Keratinocyte (primary cell): ENCODE results near the gene WNT7A. TPM values are rescaled to one million over a fixed set of nuclear protein-coding genes. Genes with fewer than 3 reads are reported as not detected.

Experiments
- DNase-seq: peaks from one replicate; pipeline ENCODE4 v3.0.0-alpha.2; 2011; ENCODE audit warnings: low read depth, missing footprints, low spot score
- FAIRE-seq: peaks from 2 replicates; lab custom pipeline; 2011; peaks lifted over from hg19 to GRCh38; lab: Jason Lieb, UNC
- H2AFZ ChIP-seq: 2 replicates; pipeline ENCODE4 v1.6.0; 2012; ENCODE audit warnings: low read length, control low read depth, inconsistent platforms; ENCODE audit not compliant: control insufficient read depth
- H3K27ac ChIP-seq: 2 replicates; pipeline ENCODE4 v1.5.1; 2011; ENCODE audit warnings: low read length; ENCODE audit not compliant: control insufficient read depth, insufficient read depth
- H3K27me3 ChIP-seq: 3 replicates; pipeline ENCODE4 v1.6.0; 2011; ENCODE audit warnings: low read length; ENCODE audit not compliant: control insufficient read depth, insufficient read depth; ENCODE audit errors: extremely low read depth
- H3K36me3 ChIP-seq, 2 experiments: 2 replicates in 1 of 2; 3 replicates in 1 of 2; pipeline ENCODE4 v1.5.1; 2011; ENCODE audit warnings: low read length in 2 of 2, mild to moderate bottlenecking in 1 of 2; ENCODE audit not compliant: control insufficient read depth in 2 of 2, insufficient read depth in 2 of 2; ENCODE audit errors: extremely low read depth in 1 of 2
- H3K4me1 ChIP-seq: 3 replicates; pipeline ENCODE4 v1.5.1; 2011; ENCODE audit warnings: low read length; ENCODE audit not compliant: control insufficient read depth, insufficient read depth; ENCODE audit errors: extremely low read depth
- H3K4me2 ChIP-seq: 3 replicates; pipeline ENCODE4 v1.6.0; 2011; ENCODE audit warnings: low read depth, low read length; ENCODE audit not compliant: control insufficient read depth, insufficient read depth; ENCODE audit errors: extremely low read depth
- H3K4me3 ChIP-seq, 3 experiments: fragments of 200-600 bp in 1 of 3; sonication (generic) in 1 of 3; 2 replicates in 2 of 3; 3 replicates in 1 of 3; pipeline ENCODE4 v1.5.1; 2011 to 2016; ENCODE audit warnings: low read length in 3 of 3, mild to moderate bottlenecking in 3 of 3, control low read depth in 2 of 3, inconsistent platforms in 1 of 3, low read depth in 1 of 3, mixed read lengths in 1 of 3, mixed run types in 1 of 3, moderate library complexity in 1 of 3; ENCODE audit not compliant: control insufficient read depth in 2 of 3, insufficient read depth in 2 of 3; ENCODE audit errors: extremely low read depth in 1 of 3
- H3K79me2 ChIP-seq: 2 replicates; pipeline ENCODE4 v1.6.0; 2012; ENCODE audit warnings: low read length; ENCODE audit not compliant: control insufficient read depth, insufficient read depth
- H3K9ac ChIP-seq: 3 replicates; pipeline ENCODE4 v1.6.0; 2011; ENCODE audit warnings: low read length; ENCODE audit not compliant: control insufficient read depth, insufficient read depth; ENCODE audit errors: extremely low read depth
- H3K9me1 ChIP-seq: 3 replicates; pipeline ENCODE4 v1.6.0; 2011; ENCODE audit warnings: low read length; ENCODE audit not compliant: control insufficient read depth, insufficient read depth; ENCODE audit errors: extremely low read depth
- H3K9me3 ChIP-seq: 2 replicates; pipeline ENCODE4 v1.5.1; 2012; ENCODE audit warnings: low read depth, low read length; ENCODE audit not compliant: control insufficient read depth
- H4K20me1 ChIP-seq: 3 replicates; pipeline ENCODE4 v1.6.0; 2011; ENCODE audit warnings: low read length; ENCODE audit not compliant: control insufficient read depth, insufficient read depth; ENCODE audit errors: extremely low read depth
- EZH2 ChIP-seq: IDR thresholded peaks from one replicate; pipeline ENCODE4 v1.6.1; 2012; ENCODE audit warnings: inconsistent platforms, mild to moderate bottlenecking, low read length, moderate library complexity
- dilution Hi-C: fragments of 300-500 bp; cut with MboI; formaldehyde crosslinking; loops from one replicate; pipeline ENCODE4 v1.7.0; 2020; ENCODE audit warnings: low sequenced_read_pairs; ENCODE audit not compliant: extremely low pct_ligation_motif_present
- polyA plus RNA-seq, 5 experiments: library from polyadenylated mRNA; depleted of rRNA in 3 of 5; stranded (reverse) in 3 of 5; stranded (forward) in 1 of 5; unstranded in 1 of 5; fragments of >200 nt; gene quantifications; 1 replicate in 1 of 5; 2 replicates in 3 of 5; 3 replicates in 1 of 5; pipeline versions ENCODE4 v1.2.1 to v1.2.3, GENCODE V29; 2011 to 2012; ENCODE audit warnings: missing spikeins in 2 of 5, low read depth in 1 of 5, low replicate concordance in 1 of 5
- TF ChIP-seq, protein P1 (sequence below), 3 experiments: IDR thresholded peaks in 1 of 3; conservative IDR thresholded peaks in 1 of 3; optimal IDR thresholded peaks in 1 of 3; 2 replicates in 2 of 3; 3 replicates in 1 of 3; pipeline versions ENCODE3 to v1.5.1; 2011; ENCODE audit warnings: low read length in 3 of 3, mild to moderate bottlenecking in 3 of 3, moderate library complexity in 2 of 3, control low read depth in 1 of 3, inconsistent platforms in 1 of 3; ENCODE audit not compliant: insufficient read depth in 2 of 3; ENCODE audit errors: extremely low read depth in 1 of 3

WNT7A gene
- polyA plus RNA-seq, 1 donor (not counting 4 experiments of a cell fraction or from before 2014, with no cell fraction given) = 20.3 TPM

DNA sequence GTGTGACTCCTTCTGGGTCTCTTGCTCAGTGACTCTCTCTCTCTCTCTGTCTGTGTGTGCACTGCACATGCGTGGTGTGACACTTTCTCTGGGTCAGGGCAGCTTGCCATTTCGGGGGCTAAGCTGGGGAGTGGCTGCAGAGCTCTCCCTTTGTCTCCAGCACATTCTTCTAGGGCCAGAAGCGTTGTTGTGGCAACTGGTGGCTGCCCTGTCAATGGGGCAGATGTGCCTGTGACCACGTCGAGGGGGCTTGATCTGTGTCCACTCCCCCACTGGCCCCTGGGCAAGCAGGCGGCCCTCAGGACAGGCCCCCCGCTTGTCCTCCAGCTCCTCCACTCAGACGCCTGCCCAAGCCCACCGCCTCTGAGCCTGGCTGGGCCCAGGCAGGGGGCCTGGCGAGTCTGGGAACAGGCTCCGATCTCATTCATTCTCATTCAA lies 67.8 kb downstream of the WNT7A start:
- no peak for DNase-seq
- peaks cover 31% of the 10 kb centered on the region for H3K9me3 ChIP-seq
- H3K4me3 ChIP-seq = no peak overlapping the region
- peaks cover 17 to 23% of the 10 kb centered on the region in 2 experiments for H3K36me3 ChIP-seq
- no peaks in the 10 kb centered on the region for H3K9me1 ChIP-seq
- no peaks in the 10 kb centered on the region for H3K27me3 ChIP-seq
- no peak overlapping the region for H3K27ac ChIP-seq
- H3K9ac ChIP-seq = no peak overlapping the region
- no peak for FAIRE-seq
- H4K20me1 ChIP-seq = no peaks in the 10 kb centered on the region
- peaks cover 3% of the 10 kb centered on the region for H3K4me1 ChIP-seq
- dilution Hi-C loops = no loop called here
- no peak overlapping the region for H3K4me2 ChIP-seq
- TF ChIP-seq, protein P1, sequence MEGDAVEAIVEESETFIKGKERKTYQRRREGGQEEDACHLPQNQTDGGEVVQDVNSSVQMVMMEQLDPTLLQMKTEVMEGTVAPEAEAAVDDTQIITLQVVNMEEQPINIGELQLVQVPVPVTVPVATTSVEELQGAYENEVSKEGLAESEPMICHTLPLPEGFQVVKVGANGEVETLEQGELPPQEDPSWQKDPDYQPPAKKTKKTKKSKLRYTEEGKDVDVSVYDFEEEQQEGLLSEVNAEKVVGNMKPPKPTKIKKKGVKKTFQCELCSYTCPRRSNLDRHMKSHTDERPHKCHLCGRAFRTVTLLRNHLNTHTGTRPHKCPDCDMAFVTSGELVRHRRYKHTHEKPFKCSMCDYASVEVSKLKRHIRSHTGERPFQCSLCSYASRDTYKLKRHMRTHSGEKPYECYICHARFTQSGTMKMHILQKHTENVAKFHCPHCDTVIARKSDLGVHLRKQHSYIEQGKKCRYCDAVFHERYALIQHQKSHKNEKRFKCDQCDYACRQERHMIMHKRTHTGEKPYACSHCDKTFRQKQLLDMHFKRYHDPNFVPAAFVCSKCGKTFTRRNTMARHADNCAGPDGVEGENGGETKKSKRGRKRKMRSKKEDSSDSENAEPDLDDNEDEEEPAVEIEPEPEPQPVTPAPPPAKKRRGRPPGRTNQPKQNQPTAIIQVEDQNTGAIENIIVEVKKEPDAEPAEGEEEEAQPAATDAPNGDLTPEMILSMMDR (optimal IDR thresholded peaks at IDR 0.05 in 1 of 3, IDR thresholded peaks at IDR 0.05 in 1 of 3, conservative IDR thresholded peaks at IDR 0.05 in 1 of 3; ENCODE audit: extremely low read depth in 1 of 3, insufficient read depth in 2 of 3, low read length in 3 of 3) = no peak
- TF ChIP-seq EZH2 = no peak
- H3K79me2 ChIP-seq = peaks cover 1% of the 10 kb centered on the region
- H2AFZ ChIP-seq = no peak overlapping the region

GRCh38 chr3:13811614-13812013 lies 68.3 kb downstream of the WNT7A start:
- no peaks in the 10 kb centered on the region for H4K20me1 ChIP-seq
- no peak overlapping the region for H3K4me2 ChIP-seq
- H2AFZ ChIP-seq = no peak overlapping the region
- DNase-seq (no peak), FAIRE-seq (no peak)
- H3K4me1 ChIP-seq = peaks cover 3% of the 10 kb centered on the region
- H3K79me2 ChIP-seq = no peaks in the 10 kb centered on the region
- peaks cover 27% of the 10 kb centered on the region for H3K9me3 ChIP-seq
- dilution Hi-C loops = no loop called here
- H3K9me1 ChIP-seq = no peaks in the 10 kb centered on the region
- TF ChIP-seq EZH2 = no peak
- TF ChIP-seq, protein P1 (optimal IDR thresholded peaks at IDR 0.05 in 1 of 3, IDR thresholded peaks at IDR 0.05 in 1 of 3, conservative IDR thresholded peaks at IDR 0.05 in 1 of 3; ENCODE audit: extremely low read depth in 1 of 3, insufficient read depth in 2 of 3, low read length in 3 of 3) = no peak
- H3K36me3 ChIP-seq = peaks cover 15 to 19% of the 10 kb centered on the region in 2 experiments
- no peak overlapping the region for H3K4me3 ChIP-seq
- H3K27ac ChIP-seq = no peak overlapping the region
- no peak overlapping the region for H3K9ac ChIP-seq
- no peaks in the 10 kb centered on the region for H3K27me3 ChIP-seq
